Tibial nerve (tissue), 4 donors: Measurements from ENCODE around the gene PRR35. TPM values are rescaled to one million over a fixed set of nuclear protein-coding genes. Genes with fewer than 3 reads are reported as not detected.

ENCODE experiments used
- DNase-seq, 2 donors: peaks; one replicate each; pipeline ENCODE4 v3.0.0-alpha.2; 2019; ENCODE audit warnings: low spot score in 2 of 2
- H3K27ac ChIP-seq, 4 donors: fragments of 200-600 bp; sonication (generic) in 3 of 4; one replicate each; pipeline ENCODE4 v1.5.1; 2017 to 2019; ENCODE audit warnings: mild to moderate bottlenecking in 1 of 4
- H3K27me3 ChIP-seq, 2 donors: fragments of 200-600 bp; sonication (generic) in 1 of 2; one replicate each; pipeline versions ENCODE4 v1.5.1 to v1.6.0; 2017 to 2019
- H3K36me3 ChIP-seq, 3 donors: fragments of 200-600 bp; sonication (generic); one replicate each; pipeline ENCODE4 v1.5.1; 2018 to 2019
- H3K4me1 ChIP-seq, 4 donors: fragments of 200-600 bp; sonication (generic) in 3 of 4; one replicate each; pipeline ENCODE4 v1.5.1; 2017 to 2019
- H3K4me3 ChIP-seq, 4 donors: fragments of 200-600 bp; sonication (generic) in 3 of 4; one replicate each; pipeline ENCODE4 v1.5.1; 2017 to 2019; ENCODE audit warnings: mild to moderate bottlenecking in 1 of 4, moderate library complexity in 1 of 4
- H3K9me3 ChIP-seq, 4 donors: fragments of 200-600 bp; sonication (generic) in 3 of 4; one replicate each; pipeline ENCODE4 v1.5.1; 2017 to 2019
- EP300 ChIP-seq, 2 donors: sonication (generic); formaldehyde crosslinking; IDR thresholded peaks; one replicate each; pipeline ENCODE4 v1.6.1; 2017; ENCODE audit warnings: antibody characterized with exemption in 2 of 2, mild to moderate bottlenecking in 1 of 2
- POLR2A ChIP-seq, 2 donors: fragments of 450-650 bp; IDR thresholded peaks; one replicate each; pipeline ENCODE4 v1.6.1; 2017; ENCODE audit warnings: antibody characterized with exemption in 2 of 2, mild to moderate bottlenecking in 2 of 2, moderate library complexity in 2 of 2
- WGBS, 2 donors: methylation state at CpG; one replicate each; pipeline ENCODE4 v1.1.5; 2018; 5-methylcytosine and 5-hydroxymethylcytosine counted together
- total RNA-seq, 4 donors: library from RNA; depleted of rRNA; stranded (reverse); fragments of >200 nt; gene quantifications; one replicate each; pipeline ENCODE4 v1.1.0, GENCODE V29; 2016
- TF ChIP-seq, protein P1 (sequence below), 5 experiments: fragments of 200-600 bp in 3 of 5; fragments of 450-650 bp in 2 of 5; sonication (generic) in 3 of 5; IDR thresholded peaks; one replicate each; pipeline ENCODE4 v1.5.1; 2016 to 2019; ENCODE audit warnings: antibody characterized with exemption in 5 of 5, mild to moderate bottlenecking in 3 of 5, moderate library complexity in 2 of 5

The PRR35 gene
- total RNA-seq, 4 donors from 2014 or later, result not detected

DNA sequence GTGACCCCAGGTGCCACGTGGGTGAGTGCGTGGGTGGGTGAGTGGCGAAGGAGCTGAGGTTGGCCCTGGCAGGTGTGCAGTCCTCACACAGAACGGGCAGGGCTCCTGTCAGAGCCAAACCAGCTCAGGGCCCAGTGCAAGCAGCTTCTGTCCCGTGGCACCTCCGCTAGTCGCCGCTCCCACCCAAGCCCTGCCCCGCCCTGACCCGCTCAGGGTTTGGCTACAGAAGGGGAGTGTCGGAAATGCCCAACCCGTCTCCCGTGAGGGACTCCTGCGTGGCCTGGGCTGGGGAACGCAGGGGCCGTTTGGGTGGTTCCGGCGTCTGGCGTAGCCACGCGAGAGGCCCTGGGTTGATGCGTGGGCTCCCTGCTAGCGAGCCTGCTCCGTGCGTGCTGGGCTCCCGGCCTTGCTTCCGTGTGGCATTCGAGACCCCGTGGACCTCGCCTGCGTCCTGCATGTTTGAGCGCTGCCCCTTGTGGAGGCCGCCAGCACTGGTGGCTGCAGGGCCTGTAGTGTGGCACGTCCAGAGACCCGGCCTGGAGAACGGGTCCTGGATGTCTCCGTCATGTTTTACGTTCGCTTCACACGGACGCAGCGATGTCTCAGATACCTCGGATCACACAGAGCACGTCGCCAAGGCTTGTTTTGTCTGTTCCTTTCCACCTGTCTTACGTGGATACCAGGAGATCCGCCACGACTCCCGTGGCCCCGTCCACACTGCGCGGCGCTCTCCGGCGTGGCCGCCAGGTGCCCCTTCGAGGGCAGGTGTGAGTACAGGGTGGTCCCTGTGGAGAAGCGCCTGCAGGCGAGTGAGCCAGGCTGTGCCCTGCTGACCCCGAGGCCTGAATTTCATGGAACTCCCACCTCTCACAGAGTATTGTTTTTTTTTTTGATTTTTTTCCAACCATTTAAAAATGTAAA, 22.5 kb upstream of the PRR35 start:
- no peak overlapping the region for H3K4me3 ChIP-seq
- no peak overlapping the region for H3K27ac ChIP-seq
- peaks cover 0 to 79% (median 0%) of the 10 kb centered on the region in 3 donors for H3K36me3 ChIP-seq
- no peaks in the 10 kb centered on the region for H3K9me3 ChIP-seq
- WGBS, 2 donors, result 92 to 95% methylated on average over 54 to 55 of the region's 60 CpGs
- DNase-seq, result no peak
- TF ChIP-seq POLR2A (IDR thresholded peaks at IDR 0.05) (no peak), EP300 (IDR thresholded peaks at IDR 0.05) (no peak)
- TF ChIP-seq, protein P1, sequence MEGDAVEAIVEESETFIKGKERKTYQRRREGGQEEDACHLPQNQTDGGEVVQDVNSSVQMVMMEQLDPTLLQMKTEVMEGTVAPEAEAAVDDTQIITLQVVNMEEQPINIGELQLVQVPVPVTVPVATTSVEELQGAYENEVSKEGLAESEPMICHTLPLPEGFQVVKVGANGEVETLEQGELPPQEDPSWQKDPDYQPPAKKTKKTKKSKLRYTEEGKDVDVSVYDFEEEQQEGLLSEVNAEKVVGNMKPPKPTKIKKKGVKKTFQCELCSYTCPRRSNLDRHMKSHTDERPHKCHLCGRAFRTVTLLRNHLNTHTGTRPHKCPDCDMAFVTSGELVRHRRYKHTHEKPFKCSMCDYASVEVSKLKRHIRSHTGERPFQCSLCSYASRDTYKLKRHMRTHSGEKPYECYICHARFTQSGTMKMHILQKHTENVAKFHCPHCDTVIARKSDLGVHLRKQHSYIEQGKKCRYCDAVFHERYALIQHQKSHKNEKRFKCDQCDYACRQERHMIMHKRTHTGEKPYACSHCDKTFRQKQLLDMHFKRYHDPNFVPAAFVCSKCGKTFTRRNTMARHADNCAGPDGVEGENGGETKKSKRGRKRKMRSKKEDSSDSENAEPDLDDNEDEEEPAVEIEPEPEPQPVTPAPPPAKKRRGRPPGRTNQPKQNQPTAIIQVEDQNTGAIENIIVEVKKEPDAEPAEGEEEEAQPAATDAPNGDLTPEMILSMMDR (IDR thresholded peaks at IDR 0.05), result no peak
- H3K4me1 ChIP-seq, result peaks cover 0 to 17% (median 0%) of the 10 kb centered on the region in 4 donors
- H3K27me3 ChIP-seq, result no peaks in the 10 kb centered on the region

DNA sequence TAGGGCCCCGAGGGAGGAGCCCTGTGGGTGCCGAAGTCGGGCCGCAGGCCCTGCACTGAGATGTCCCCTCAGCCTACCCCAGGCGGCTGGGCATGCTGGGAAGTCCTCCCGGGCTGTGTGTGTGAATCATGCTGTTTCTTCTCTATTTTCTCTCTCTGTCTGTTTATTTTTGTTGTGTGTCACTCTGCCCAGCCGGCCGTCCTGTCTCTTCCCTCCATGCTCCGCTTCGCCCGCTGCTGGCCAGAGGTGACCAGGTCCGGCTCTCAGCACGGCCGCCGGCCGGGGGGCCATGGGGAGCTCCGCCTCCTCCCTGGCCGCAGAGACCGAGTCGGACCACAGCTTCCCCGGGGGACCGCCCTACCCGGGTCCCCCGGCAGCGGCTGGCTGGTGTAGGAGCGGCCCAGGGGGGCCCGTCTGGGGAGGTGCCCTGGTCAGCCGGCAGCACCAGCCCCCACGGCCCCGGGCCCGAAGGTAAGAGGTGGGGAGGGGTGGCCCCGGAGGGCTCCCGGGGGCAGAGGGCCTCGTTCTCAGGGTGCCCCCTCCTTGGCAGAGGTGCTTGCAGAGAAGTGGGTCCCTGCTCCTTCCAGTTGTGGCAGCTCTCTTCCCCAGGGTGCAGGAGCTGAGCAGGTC, 20.2 kb upstream of the PRR35 start:
- peaks cover 0 to 87% (median 0%) of the 10 kb centered on the region in 3 donors for H3K36me3 ChIP-seq
- TF ChIP-seq, protein P1 (IDR thresholded peaks at IDR 0.05), result no peak
- TF ChIP-seq POLR2A (IDR thresholded peaks at IDR 0.05) (no peak), EP300 (IDR thresholded peaks at IDR 0.05) (no peak)
- H3K9me3 ChIP-seq, result no peaks in the 10 kb centered on the region
- DNase-seq, result no peak
- no peaks in the 10 kb centered on the region for H3K27me3 ChIP-seq
- no peak overlapping the region for H3K27ac ChIP-seq
- peaks cover 0 to 5% (median 0%) of the 10 kb centered on the region in 4 donors for H3K4me1 ChIP-seq
- no peak overlapping the region for H3K4me3 ChIP-seq
- WGBS, 2 donors, result 79 to 84% methylated on average over 31 to 34 of the region's 34 CpGs

DNA sequence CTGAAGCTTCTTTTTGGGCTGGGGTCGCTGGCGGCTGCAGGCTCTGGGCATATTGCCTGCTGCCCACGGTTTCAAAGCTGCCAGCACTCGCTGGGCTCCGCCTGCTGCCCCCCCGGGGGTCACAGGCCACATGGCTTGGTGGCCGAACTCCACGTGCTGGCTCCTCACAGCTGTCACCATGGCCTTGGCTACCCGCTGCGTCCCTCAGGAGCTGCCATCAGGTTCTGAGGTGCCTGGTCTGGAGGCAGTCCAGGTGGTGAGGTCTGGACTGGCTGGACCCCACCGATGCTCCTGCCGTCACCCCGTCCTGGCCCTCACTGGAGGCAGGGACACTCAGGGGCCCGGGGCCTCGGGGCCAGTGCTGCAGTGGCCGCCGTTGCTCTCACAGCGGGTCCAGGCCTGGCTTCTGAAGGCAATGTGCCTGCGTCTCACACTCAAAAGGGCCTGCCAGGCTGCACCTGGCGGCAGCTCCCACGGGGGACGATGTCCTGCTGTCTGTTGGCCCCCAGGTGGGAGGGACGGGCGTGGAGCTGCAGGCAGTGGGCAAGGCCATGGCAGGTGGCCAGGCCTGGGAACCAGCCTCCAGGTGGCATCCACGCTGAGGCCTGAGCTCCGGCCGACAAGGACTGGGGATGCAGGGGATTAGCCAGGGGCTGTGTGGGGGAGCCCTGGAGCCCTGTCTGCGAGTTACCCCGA, 19.4 kb upstream of the PRR35 start:
- no peak for DNase-seq
- 86 to 93% methylated on average over 19 to 25 of the region's 29 CpGs for WGBS, 2 donors
- TF ChIP-seq POLR2A (IDR thresholded peaks at IDR 0.05), result no peak
- no peak for TF ChIP-seq EP300 (IDR thresholded peaks at IDR 0.05)
- TF ChIP-seq, protein P1 (IDR thresholded peaks at IDR 0.05), result no peak
- Histone ChIP-seq H3K4me3 (no peak overlapping the region), H3K27ac (no peak overlapping the region), H3K36me3 (peaks cover 0 to 88% (median 0%) of the 10 kb centered on the region in 3 donors), H3K9me3 (no peaks in the 10 kb centered on the region), H3K4me1 (no peaks in the 10 kb centered on the region), H3K27me3 (no peaks in the 10 kb centered on the region)

DNA sequence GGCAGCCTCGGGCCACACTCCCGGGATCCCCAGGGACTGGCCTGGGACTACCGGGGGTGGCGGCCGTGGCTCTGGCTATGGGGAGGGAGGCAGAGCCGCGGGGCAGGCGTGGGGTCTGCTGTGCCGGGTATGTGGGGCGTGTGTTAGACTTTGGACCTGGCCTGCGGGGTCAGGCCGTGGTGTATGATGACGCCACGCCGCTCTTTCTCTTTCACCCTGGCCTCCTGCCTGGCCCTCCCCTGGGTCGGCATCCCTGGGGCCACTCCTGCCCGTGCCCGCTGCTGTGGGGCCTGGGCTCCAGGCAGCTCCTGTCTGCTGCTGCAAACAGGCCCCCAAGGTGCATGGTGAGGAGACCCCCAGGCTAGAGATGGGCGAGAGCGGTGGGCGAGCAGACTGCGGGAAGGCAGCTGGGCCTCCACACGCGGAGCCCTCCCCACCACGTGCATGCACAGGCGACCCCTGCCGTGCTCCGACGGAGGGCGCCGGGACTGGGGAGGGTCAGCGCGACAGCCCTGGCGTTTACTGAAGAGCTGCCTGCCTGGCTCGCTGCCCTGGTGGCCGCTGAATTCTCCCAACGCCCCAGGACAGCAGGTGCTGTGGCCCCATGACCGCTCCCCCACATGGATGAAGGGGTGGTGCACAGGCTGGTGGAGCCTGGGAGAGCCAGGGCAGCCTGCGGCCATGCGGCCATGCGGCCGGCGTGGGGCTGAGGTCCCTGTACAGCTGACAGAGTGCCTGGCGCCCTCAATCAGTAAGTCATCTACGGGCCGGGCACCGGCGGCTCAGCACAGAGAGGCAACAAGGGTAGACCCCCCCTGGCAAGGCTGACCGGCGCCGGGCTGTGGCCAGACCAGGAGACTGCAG, 16.7 kb upstream of the PRR35 start:
- WGBS, 2 donors, result 87 to 94% methylated on average over 21 to 51 of the region's 51 CpGs
- no peaks in the 10 kb centered on the region for H3K27me3 ChIP-seq
- peaks cover 0 to 14% (median 0%) of the 10 kb centered on the region in 4 donors for H3K4me1 ChIP-seq
- H3K36me3 ChIP-seq, result peaks cover 0 to 87% (median 0%) of the 10 kb centered on the region in 3 donors
- no peak for DNase-seq
- no peaks in the 10 kb centered on the region for H3K9me3 ChIP-seq
- H3K27ac ChIP-seq, result no peak overlapping the region
- no peak overlapping the region for H3K4me3 ChIP-seq
- TF ChIP-seq EP300 (IDR thresholded peaks at IDR 0.05), result no peak
- TF ChIP-seq, protein P1 (IDR thresholded peaks at IDR 0.05), result no peak
- no peak for TF ChIP-seq POLR2A (IDR thresholded peaks at IDR 0.05)
